Stimulated activated CD4-positive, alpha-beta T cell treated with anti-CD3 and anti-CD28 coated beads, Interleukin-15, amount 100 ng/mL, for 48 hours (primary cell): Measurements from ENCODE around the gene TMC7.

Source experiments
- DNase-seq, 2 donors: peaks; one replicate each; pipeline ENCODE4 v3.0.0-alpha.2; 2020; ENCODE audit warnings: low read depth in 2 of 2

The TMC7 gene

DNA sequence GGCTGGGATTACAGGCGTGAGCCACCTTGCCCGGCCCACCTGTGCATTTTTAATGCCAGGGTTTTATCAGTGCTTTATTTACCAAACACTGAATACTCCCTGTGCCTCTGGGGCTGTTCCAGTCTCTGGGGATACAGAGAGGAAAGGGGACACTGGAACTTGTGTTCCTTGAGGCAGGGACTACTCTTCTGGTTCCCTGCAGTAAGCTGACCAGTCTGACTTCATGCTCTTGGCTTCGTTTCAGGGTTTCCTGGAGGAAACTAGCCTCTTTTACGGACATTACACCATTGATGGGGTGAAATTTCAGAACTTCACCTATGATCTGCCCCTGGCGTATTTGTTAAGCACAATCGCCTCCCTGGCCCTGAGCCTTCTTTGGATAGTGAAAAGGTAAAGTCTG is 46.2 kb downstream of the TMC7 start:
- no peak for DNase-seq

DNA sequence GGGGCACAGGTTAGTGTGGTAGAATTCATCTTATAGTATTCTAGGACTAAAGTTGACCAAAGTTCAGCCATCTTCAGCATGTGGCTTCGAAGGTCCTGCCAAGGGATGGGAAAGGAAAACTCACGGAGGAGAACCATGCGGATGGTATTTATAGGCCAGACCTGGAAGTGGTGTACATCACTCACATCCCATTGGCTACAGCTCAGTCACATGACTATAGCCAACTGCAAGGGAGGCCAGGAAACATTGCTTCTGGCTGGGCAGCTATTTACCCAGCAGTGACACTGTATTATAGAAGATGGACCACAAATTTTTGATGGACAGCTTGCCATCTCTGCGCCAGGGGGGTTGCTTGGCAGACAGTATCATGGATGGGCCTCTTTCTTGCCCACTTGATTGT is 48.0 kb downstream of the TMC7 start:
- DNase-seq = no peak

DNA sequence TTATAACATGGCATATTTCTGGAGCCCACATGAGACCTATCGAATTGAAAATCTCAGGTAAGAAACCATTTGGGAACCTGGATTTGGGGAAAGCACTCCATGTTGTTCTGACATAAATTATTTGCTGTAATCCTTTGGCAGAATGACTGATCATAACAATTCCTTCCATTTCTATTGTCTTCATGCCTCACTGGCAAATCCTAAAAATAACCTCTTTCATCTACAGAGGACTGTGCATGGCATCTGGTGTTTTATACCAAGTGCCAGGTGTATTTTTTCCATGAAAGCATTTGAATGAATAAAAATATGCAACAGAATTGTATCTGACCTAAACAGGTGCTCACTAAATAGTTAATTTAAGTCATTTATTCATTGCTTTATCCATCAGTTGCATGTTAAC is 50.0 kb downstream of the TMC7 start:
- no peak for DNase-seq

DNA sequence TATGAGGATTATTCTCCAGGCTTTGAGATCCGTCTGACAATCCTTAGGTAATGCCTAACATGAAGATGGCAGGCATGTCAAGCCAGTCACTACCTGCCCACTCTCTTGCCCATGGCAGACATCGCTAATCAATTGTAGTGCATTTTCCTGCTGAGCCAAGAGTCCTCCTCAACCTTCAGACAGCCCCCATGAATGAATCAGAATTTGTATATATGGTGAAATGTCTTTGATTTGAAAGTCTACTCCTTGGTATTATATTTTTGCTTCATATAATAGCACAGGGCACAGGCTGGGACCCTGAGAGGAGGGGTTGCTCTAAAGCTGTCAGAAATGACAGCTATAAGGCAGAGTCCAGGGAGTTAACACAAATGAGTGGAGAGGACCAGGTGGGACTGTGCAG is 56.7 kb downstream of the TMC7 start:
- DNase-seq = no peak

DNA sequence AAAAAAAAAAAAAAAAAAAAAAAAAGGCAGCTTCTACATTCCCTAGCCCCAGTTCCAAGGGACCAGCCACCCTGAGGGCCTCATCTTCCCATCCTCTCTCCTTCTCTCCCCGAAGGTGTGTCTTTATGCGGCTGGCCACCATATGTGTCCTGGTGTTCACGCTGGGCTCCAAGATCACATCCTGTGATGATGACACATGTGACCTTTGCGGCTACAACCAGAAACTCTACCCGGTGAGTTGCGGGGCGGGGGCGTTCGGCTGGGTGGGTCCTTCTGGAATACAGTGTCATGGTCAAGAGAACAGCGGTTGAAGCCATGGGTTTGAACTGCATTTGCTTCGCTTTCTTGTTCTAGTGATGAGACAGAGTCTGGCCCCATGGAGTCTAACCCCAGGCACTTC is 61.0 kb downstream of the TMC7 start:
- DNase-seq = no peak

DNA sequence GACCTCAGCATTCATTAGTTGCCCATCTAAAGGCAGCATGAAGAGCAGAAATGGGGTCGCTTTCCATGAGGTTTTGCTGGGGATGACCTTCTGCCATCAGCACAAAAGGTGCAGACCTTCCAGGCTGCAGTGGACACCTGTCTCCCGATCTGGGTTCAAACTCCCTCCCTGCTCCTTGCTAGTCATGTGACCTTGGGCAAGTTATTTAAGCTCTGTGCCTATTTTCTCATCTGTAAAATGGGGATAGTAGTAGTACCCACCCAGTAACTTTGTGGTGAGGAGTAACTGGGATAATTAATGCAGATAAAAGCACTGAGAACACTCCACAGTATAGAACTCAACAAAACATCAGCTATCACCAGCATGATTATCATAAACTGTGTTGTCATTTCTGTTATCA is 62.3 kb downstream of the TMC7 start:
- no peak for DNase-seq

DNA sequence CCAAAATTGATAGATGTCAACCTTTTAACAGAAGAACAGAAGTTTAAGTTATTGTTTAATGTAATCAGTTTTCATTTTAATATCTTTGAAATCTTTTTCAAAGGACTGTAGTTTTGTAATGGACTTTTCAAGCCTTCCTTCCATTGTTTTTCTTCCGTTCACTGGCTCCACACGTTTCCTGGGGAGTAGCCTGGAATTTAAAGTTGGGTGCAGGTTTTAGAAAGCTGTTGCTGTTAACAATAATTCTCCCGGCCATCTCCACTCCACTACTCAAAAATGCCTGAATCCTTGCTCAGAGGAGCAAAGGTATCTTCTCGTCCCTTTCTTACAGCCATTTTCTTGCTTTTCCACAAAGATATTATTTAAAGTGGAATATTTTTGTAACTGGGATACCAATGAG is 79.0 kb downstream of the TMC7 start:
- DNase-seq = no peak

DNA sequence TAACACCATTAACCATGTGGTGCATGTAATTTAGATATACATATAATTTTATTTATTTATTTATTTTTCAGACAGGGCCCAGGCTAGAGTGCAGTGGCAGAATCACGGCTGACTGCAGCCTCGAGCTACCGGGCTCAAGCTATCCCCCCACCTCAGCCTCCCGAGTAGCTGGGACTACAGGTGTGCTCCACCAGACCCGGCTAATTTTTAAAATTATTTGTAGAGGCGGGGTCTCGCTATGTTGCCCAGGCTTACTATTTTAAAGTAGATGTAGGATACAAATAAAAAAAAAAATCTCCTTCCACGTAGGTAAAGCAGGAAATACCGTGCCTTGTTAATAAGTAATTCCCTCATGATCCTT is 83.2 kb downstream of the TMC7 start:
- no peak for DNase-seq

DNA sequence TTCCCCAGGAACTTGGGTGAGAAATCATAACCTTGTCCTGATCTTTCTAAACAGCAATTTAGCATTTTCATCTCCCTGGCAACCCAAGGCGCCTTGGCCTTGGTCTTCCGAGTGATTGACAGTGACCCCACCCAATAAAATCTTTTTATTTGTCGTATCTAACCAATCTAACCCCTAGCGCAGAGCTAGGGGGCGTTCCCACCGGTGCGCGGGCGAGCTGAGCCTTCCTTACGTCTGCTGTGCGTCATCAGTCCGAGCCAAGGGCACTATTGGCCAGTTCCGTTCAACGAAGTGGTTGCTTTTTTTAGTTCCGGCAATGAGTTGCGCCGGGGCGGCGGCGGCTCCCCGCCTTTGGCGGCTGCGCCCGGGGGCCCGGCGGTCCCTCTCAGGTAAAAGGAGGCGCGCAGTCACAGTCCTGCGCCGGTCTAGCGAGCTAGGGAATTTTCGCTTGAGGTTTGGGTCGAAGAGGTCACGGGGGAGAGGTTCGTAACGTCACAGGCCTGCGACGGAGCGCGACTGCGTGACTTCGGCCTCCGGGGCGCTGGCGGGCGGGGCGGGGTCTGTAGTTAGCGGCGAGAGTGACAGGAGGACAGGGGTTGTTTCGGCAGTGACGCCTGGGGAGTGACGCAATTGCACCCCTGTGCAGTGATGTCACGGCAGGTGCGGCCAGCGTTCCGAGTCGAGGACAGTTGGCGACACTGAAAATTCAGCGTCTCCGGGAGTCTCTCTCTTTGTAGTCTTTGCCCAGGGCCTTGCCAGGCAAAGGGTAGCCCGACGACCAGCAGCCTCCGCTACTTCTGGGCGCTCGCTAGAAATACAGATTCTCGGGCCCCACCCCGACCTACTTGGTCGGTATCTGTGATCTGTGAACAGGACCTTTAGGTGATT is 83.9 kb downstream of the TMC7 start, which contains the start of gene COQ7:
TSS of gene COQ7 (plus strand) at position 266 of the 888 bp plus-strand sequence. CDS start at position 317, 51 bp downstream.
- DNase-seq = peak; percentile 97

DNA sequence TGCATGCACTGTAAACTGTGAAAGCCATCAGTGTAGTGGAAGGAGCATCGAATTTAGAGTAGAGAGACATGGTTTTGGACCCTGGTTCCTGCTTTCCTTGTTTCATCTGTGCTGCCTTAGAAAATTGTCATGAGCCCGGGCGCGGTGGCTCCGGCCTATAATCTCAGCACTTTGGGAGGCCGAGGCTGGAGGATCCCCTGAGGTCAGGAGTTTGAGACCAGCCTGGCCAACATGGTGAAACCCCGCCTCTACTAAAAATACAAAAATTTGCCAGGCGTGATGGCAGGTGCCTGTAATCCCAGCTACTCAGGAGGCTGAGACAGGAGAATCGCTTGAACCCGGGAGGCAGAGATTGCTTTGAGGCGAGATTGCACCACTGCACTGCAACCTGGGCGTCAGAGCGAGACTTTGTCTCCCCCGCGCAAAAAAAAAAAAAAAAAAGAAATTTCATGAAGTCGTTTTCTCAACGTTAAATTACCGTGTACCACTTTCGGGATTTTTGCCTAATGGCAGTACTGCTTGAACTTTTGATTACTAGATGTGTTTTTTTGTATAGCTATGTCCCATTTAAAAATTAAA is 84.6 kb downstream of the TMC7 start:
- no peak for DNase-seq

DNA sequence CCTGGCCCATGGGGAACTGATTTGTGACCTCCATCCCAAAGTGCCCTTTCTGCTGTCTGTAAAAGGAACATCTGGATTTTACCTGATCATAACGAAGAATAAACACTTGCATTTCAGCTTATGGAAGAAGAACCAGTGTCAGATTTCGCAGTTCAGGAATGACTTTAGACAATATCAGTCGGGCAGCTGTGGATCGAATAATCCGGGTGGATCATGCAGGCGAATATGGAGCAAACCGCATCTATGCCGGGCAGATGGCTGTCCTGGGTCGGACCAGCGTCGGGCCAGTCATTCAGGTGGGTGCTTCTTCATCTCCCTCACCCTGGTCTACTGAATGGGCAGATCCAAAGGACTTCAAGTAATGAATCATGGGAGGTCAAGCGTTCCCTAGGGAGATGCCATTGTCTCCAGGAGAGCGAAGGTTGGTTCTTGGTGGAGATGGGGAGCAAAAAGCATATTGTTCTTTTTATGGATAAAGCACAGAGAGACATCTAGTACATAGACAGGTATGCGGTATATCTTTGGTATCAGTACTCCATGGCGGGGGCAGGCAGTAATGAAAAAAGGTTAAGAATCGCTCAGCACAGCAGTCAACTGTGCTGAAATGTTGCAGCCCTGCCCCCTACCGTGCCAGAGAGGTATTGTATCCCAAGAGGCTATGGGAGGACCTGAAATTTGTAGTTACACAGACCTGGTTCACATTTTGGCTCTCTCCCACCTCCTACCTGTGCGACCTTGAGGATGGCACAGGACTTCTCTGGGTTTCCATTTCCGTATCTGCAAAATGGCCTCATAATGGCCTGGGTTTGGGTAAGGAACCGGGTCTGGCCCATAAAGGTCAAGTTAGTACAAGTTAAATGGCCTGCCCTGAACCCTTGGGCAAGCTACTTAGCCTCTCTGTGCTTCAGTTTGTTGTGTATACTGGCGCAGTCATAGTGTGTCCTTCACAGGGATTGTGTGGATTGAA is 88.4 kb downstream of the TMC7 start:
- DNase-seq = peak; percentile 38 to 56

DNA sequence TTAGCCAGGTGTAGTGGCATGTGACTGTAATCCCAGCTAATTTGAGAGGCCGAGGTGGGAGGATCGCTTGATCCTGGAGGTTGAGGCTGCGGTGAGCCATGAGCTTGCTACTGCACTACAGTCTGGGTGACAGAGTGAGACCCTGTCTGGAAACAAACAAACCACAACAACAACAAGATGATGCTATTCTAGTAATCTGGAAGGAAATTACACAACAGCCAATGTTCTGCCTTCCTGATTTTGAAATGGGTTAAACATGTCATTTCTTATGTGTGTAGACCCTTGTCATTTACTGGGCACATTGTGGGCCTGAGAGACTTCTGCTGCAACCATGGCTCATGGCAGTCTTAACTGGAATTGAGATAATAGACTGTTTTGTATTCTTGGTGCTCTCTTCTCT is 89.6 kb downstream of the TMC7 start:
- no peak for DNase-seq

DNA sequence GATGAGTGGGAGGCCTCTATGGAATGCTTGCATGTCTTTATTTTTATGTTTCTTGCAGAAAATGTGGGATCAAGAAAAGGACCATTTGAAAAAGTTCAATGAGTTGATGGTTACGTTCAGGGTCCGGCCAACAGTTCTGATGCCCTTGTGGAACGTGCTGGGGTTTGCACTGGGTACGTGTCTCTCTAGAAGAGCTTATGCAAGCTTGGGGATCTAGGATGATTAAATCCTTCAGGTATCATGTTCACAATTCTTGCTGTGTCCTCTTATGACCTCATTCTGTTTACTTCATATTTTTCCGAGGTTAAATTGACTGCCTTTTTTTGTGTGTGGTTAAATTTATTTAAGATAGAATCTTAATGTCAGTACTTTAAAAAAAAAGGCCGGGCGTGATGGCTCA is 90.1 kb downstream of the TMC7 start:
- no peak for DNase-seq

DNA sequence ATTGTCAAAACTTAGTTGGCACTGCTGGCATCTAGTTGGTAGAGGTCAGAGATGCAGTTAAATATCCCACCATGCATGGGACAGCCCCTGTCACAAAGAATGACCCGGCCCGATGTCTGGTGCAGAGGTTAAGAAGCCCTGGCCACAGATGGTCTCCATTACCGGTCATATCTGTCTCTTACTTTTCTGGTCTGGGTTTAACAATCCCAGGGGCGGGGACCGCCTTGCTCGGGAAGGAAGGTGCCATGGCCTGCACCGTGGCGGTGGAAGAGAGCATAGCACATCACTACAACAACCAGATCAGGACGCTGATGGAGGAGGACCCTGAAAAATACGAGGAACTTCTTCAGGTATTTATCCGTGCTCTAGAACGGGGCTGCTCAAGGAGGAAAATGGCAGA is 91.8 kb downstream of the TMC7 start:
- DNase-seq = no peak

DNA sequence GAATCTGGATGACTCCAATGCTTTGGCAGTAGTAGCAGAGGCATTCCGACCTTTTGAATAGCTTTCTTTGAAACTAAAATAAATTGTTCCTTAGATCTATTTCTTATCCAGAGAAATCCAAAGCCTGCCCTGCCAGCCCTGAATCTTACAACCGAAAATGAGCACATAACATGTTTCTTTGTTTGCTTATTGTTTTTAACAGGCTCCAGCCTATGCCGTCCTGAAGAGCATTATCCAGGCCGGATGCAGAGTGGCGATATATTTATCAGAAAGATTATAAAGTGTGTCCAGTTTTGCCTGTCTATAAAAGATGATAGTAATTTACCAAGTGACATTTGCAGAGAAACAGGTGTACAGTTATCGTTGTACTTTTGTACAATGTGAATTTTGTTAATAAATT is 94.1 kb downstream of the TMC7 start:
- no peak for DNase-seq

DNA sequence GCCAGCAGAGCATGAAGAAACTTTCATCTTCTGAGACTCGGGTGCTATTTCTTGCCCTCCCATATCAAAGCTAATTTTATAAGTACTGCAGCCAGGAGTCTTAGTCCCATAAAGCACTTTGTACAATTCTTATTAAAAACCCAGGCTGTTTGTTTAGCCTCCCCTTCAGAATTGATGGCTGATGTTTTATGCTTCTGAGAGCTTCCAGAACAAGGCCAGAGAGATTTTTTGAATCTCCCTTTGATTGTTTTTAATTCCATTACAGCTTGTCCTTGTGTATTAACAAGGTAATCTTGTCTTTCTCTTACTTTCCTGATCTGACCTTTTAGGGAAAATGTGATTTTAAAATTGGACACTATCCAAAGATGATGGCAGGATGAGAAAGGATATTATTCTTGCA is 99.9 kb downstream of the TMC7 start:
- no peak for DNase-seq

DNA sequence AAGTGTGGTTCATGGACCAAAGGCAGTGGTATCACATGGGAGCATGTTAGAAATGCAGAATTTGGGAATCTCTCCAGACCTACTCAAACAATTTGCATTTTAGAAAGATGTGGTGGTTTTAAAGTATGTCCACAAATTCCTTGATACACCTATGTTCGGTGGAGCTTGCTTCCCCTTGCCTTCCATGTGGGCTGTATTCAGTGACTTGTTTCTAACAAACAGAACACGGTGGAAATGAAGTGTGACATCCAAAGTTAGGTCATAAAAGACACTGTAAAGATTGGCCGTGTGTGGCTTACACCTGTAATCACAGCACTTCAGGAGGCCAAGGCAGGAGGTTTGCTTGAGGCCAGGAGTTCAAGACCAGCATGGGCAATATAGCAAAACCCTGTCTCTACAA is 100.4 kb downstream of the TMC7 start:
- no peak for DNase-seq

DNA sequence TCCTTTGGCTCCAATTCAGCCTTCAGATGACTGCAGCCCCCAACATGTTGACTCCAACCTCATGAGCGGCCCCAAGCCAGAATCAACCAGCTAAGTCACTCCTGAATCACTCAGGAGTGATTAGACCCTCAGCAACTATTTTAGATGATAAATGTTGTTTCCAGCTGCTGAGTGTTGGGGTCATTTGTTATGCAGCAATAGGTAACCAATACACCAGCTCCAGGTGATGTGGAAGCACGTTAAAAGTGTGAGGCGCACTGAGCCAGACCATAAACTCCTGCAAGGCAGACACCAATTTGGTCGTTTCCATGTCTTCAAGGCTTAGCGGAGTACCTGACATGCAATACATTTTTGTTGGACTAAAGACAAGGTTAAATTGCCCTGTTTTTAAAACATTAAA is 101.1 kb downstream of the TMC7 start:
- DNase-seq = no peak

DNA sequence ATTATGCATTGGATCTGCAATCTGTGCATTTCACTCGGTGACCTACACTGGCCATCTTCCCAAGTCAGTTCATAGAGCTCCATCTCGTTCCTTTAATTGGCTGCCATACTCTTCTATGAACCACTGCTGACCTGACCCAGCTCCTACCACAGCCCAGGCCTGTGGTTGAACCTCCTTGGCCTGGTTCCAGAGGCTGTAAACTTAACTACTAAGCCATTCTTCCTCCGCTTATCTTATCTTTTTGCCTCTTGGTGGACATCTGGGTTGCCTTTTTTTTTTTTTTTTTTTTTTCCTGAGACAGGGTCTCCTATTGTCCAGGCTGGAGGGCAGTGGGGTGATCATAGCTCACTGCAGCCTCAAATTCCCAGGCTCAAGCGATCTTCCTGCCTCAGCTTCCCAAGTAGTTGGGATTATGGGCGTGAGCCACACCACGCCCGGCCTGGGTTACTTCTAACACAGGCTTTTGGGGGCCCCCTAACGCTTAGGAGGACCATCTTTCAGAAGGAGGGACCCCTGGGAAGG is 102.0 kb downstream of the TMC7 start:
- no peak for DNase-seq

DNA sequence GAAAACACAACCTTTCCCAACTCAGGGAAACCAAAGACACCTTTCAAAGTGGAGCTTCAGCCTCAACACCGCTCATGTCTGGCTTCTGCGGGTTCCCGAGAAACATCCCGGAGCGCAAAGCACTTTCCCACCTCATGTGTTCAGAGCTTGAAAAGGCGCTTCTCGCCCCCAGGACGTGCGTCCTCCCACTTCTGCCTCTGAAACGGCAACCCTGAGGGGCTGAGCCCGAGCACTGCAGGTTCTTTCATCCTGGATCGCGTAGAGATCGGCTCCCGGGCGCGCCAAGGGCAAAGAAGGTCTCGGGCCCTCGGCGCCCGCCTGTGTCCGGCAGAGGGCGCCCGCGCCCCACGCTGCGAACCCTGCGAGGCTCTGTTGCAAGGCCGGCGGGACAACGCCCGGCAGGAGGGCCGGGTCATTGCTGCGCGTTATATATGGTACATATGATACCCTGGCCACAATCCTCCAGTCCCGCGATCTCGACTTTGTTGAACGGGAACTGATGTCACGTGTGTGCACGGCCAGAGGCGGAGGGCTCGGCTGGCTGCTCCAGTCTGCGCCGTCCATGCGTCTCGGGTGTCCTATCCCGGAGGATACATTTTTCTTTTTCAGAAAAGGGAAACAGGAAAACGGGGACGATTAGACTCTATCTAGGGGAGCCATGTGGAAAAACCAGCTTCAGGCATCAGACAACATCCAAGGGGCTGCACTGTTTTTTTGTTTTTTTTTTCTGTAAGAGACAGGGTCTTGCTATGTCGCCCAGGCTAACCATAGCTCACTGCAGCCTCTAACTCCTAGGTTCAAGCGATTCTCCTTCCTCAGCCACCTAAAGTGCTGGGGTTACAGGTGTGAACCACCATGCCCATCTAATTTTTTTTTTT is 102.8 kb downstream of the TMC7 start:
- peak; percentile 55 to 73 for DNase-seq

DNA sequence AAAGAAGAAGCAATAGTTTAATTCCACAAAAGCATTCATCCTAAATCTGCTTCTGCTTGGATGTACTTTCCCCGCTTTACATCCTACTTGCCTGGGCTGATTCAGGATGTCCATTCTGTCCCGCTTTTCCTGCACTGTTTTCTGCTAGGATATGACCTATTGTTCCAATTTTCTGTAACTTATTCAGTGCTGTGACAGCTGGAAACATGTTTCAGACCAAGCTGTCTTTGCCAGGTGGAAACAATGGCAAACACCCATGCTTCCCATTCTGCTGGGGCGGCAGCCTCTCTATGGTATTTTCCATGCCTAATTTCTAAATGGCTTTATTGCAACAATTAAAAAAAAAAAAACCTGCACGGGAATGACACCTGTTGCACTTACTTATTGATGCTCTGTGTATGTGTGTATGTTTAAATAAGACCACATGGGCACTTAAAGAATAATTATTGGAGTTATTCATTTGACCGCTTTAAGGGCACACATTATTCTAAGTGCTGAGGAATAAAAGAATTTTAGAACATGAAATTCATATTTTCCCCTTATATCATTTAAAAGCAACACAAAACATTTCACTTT is 104.7 kb downstream of the TMC7 start:
- DNase-seq = no peak
